Adrenal gland (tissue), 12 donors: ENCODE data around the gene TOX2. TPM values are rescaled to one million over a fixed set of nuclear protein-coding genes. Genes with fewer than 3 reads are reported as not detected.

Experiments used
- DNase-seq, 7 donors: peaks; one replicate each; pipeline ENCODE4 v3.0.0-alpha.2; 2019 to 2020
- H3K27ac ChIP-seq, 5 donors: fragments of 200-600 bp; sonication (generic) in 4 of 5; 1 replicate in 3 of 5; 2 replicates in 2 of 5; pipeline versions ENCODE4 v1.5.1 to v1.8.0; 2016 to 2020; ENCODE audit warnings: mild to moderate bottlenecking in 1 of 5
- H3K27me3 ChIP-seq: fragments of 200-600 bp; 2 replicates; pipeline ENCODE4 v1.8.0; 2021
- H3K36me3 ChIP-seq, 2 donors: fragments of 200-600 bp; replicated peaks in 1 of 2; 1 replicate in 1 of 2; 2 replicates in 1 of 2; pipeline versions ENCODE4 v1.5.1 to v1.8.0; 2018 to 2022
- H3K4me1 ChIP-seq, 2 donors: fragments of 200-600 bp; replicated peaks in 1 of 2; 1 replicate in 1 of 2; 2 replicates in 1 of 2; pipeline versions ENCODE4 v1.5.1 to v1.8.0; 2018 to 2021
- H3K4me3 ChIP-seq, 4 donors: fragments of 200-600 bp; sonication (generic) in 3 of 4; one replicate each; pipeline ENCODE4 v1.5.1; 2016 to 2018
- H3K9me3 ChIP-seq, 3 donors: fragments of 200-600 bp; sonication (generic) in 1 of 3; replicated peaks in 1 of 3; 1 replicate in 2 of 3; 2 replicates in 1 of 3; pipeline versions ENCODE4 v1.5.1 to v1.8.0; 2016 to 2021
- POLR2A ChIP-seq, 2 donors: fragments of 450-650 bp; IDR thresholded peaks; one replicate each; pipeline ENCODE4 v1.6.1; 2017; ENCODE audit warnings: antibody characterized with exemption in 2 of 2, mild to moderate bottlenecking in 2 of 2, moderate library complexity in 1 of 2
- WGBS, 4 donors: extraction: QIAGEN DNeasy Blood & Tissue Kit in 2 of 4; methylation state at CpG; one replicate each; pipeline versions ENCODE4 v1.1.5 to v1.1.7; 2013 to 2017; 5-methylcytosine and 5-hydroxymethylcytosine counted together
- intact Hi-C, 2 donors: fragments of 100-400 bp; cut with DNase I; formaldehyde crosslinking; loops; one replicate each; pipeline versions ENCODE4 v1.14.1 to v1.15.0; 2022 to 2023
- polyA plus RNA-seq, 3 donors: library from polyadenylated mRNA; stranded (reverse); fragments of 200-250 nt in 2 of 3; fragments of 350-450 nt in 1 of 3; fragmentation: Illumina TruSeq in 1 of 3; extraction: RNeasy Lipid Tissue Mini Kit (QIAGEN cat#74804) in 1 of 3; gene quantifications; one replicate each; pipeline ENCODE4 v1.2.3, GENCODE V29; 2013 to 2014
- total RNA-seq, 9 donors: library from RNA; depleted of rRNA in 4 of 9; stranded (reverse); fragments of >200 nt in 4 of 9; fragments of 120-200 nt in 1 of 9; fragmentation: NEBNext Ultra II Directional in 1 of 9; extraction: Animal tissue kit (Norgen Biotek cat#: 25700) in 1 of 9; gene quantifications; one replicate each; pipeline versions ENCODE4 v1.1.0 to v1.2.4, GENCODE V29; 2013 to 2023
- TF ChIP-seq, protein P1 (sequence below), 6 experiments: fragments of 450-650 bp in 4 of 6; fragments of 200-600 bp in 2 of 6; sonication (generic) in 1 of 6; IDR thresholded peaks; 1 replicate in 5 of 6; 2 replicates in 1 of 6; pipeline versions ENCODE4 v1.5.1 to v1.8.0; 2016 to 2021; ENCODE audit warnings: antibody characterized with exemption in 6 of 6, mild to moderate bottlenecking in 2 of 6, moderate library complexity in 1 of 6
- donor health status: healthy with polysubstance abuse.
- donor health status: Bipolar disorder and iron deficiency.
- donor health status: DM: yes; HTN: yes; CAD: no.
- donor health status: DM: no; HTN: no; CAD: no.
- donor health status: DM: no; HTN: no; CAD: no.
- donor health status: DM: yes; HTN: yes; CAD: no.

The TOX2 gene
- total and polyA plus RNA-seq, 12 donors, result 0.33 to 7.6 (median 2.8) TPM

DNA sequence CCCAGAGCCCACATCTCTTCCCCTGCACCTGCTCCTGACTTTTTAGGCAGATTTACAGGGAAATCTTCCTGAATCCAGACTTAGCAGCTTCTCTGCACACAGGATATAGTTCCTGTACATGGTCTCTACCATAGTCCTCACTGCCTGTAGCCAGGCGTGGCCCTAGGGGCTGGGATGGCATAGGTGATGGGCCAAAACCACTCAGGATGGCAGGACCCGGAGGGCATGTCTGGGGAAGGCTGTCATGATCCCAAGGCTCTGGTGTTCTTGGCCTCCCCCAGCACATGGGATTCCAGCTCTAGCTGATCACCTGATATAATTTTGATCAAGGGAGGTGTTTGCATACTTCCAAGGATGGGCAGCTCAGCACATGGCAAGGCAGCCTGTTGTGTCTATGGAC is 58.0 kb downstream of the TOX2 start:
- no peaks in the 10 kb centered on the region for H3K36me3 ChIP-seq
- H3K4me1 ChIP-seq, result peaks cover 0 to 10% of the 10 kb centered on the region in 2 donors
- H3K27me3 ChIP-seq, result no peaks in the 10 kb centered on the region
- TF ChIP-seq POLR2A (IDR thresholded peaks at IDR 0.05), result no peak
- TF ChIP-seq, protein P1, sequence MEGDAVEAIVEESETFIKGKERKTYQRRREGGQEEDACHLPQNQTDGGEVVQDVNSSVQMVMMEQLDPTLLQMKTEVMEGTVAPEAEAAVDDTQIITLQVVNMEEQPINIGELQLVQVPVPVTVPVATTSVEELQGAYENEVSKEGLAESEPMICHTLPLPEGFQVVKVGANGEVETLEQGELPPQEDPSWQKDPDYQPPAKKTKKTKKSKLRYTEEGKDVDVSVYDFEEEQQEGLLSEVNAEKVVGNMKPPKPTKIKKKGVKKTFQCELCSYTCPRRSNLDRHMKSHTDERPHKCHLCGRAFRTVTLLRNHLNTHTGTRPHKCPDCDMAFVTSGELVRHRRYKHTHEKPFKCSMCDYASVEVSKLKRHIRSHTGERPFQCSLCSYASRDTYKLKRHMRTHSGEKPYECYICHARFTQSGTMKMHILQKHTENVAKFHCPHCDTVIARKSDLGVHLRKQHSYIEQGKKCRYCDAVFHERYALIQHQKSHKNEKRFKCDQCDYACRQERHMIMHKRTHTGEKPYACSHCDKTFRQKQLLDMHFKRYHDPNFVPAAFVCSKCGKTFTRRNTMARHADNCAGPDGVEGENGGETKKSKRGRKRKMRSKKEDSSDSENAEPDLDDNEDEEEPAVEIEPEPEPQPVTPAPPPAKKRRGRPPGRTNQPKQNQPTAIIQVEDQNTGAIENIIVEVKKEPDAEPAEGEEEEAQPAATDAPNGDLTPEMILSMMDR (IDR thresholded peaks at IDR 0.05), result no peak
- H3K9me3 ChIP-seq, result no peaks in the 10 kb centered on the region
- peak in 1 of 7 donors; percentile 31 for DNase-seq
- H3K4me3 ChIP-seq, result no peak overlapping the region
- H3K27ac ChIP-seq, result no peak overlapping the region
- 86 to 100% (median 95%) methylated on average over 1 to 2 of the region's 2 CpGs for WGBS, 4 donors
- intact Hi-C loops, result no loop called here

DNA sequence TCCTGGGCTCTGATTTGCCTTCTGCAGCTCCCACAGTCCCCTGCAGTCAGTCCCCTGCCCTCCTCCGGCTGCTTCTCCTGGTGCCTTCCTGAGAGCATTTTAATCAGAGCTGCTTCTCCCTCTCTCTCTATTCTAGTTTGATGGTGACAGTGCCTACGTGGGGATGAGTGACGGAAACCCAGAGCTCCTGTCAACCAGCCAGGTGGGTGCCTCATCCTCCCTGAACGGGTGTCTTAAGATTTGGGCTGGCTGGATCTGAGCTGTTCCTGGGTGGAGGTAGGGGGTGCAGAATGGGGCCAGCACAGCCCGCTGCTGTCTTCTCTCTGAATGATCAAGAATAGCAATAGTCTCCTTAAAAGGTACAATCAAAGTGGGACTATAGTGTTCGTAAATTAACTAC is 58.6 kb downstream of the TOX2 start:
- WGBS, 4 donors, result 83 to 90% (median 90%) methylated on average over 6 of the region's 6 CpGs
- intact Hi-C loops, result no loop called here
- no peak overlapping the region for H3K27ac ChIP-seq
- no peaks in the 10 kb centered on the region for H3K27me3 ChIP-seq
- H3K36me3 ChIP-seq, result no peaks in the 10 kb centered on the region
- H3K4me3 ChIP-seq, result no peak overlapping the region
- no peaks in the 10 kb centered on the region for H3K9me3 ChIP-seq
- TF ChIP-seq, protein P1 (IDR thresholded peaks at IDR 0.05), result no peak
- H3K4me1 ChIP-seq, result peaks cover 0 to 10% of the 10 kb centered on the region in 2 donors
- no peak for DNase-seq

DNA sequence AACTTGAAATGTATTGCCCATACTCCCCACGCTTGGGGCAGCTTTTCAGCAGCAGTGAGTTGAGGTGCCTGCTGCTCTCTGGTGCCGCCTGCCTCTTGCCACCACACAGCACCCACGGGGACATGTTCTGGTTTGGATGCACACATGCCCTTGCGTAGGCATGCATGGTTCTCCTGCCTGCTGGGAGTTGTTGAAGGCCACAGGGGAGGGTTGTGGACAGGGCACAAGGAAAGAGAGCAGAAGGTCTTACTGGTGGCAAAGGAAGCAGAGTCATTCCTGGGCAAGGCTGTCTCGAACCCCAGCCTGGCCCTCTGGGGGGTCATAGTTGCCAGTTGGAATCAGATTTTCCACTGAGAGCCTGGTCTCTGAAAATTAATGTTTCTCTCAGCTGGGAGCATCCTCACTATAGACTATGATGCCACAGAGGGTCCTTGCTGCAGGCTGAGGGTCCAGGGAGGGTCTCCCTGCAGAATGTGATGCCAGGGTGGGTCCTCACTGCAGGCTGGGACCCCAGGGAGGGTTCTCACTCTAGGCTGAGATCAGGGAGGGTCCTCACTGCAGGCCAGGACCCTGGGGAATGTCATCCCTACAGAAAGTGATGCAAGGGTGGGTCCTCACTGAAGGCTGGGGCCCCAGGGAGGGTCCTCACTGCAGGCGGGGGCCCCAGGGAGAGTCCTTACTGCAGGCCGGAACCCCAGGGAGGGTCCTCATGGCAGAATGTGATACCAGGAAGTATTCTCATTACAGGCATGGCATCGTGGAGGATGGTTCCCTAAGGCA is 59.2 kb downstream of the TOX2 start:
- H3K4me3 ChIP-seq, result no peak overlapping the region
- peaks cover 0 to 10% of the 10 kb centered on the region in 2 donors for H3K4me1 ChIP-seq
- intact Hi-C loops, result no loop called here
- H3K27ac ChIP-seq, result no peak overlapping the region
- DNase-seq, result peak in 1 of 7 donors; percentile 24
- 87 to 95% (median 92%) methylated on average over 6 to 8 of the region's 8 CpGs for WGBS, 4 donors
- H3K9me3 ChIP-seq, result no peaks in the 10 kb centered on the region
- no peaks in the 10 kb centered on the region for H3K27me3 ChIP-seq
- TF ChIP-seq, protein P1 (IDR thresholded peaks at IDR 0.05), result no peak
- no peaks in the 10 kb centered on the region for H3K36me3 ChIP-seq

DNA sequence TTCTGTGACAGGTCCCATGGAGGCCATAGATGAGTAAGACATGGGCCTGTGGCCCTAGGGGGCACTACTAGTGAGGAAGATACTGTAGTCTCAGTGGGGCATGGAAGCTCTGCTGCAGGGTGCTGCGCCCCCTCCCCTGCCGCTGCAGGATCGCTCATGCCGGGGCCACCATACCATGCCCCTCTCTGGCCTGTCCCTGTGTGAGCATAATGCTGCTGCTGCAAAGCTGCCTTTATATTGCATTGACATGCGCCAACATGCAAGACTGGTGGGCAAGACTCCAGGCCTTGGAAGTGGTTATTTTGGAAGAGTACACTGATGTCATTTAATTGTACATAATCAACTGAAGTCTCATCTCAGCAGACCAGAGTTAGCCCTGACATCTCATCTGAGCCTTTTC is 60.0 kb downstream of the TOX2 start:
- Histone ChIP-seq H3K4me1 (peaks cover 0 to 10% of the 10 kb centered on the region in 2 donors), H3K27ac (peak overlapping the region in 1 of 5 donors; percentile 8), H3K27me3 (no peaks in the 10 kb centered on the region), H3K4me3 (no peak overlapping the region), H3K36me3 (no peaks in the 10 kb centered on the region), H3K9me3 (no peaks in the 10 kb centered on the region)
- whole genome bisulfite sequencing, 4 donors, result 77 to 100% (median 98%) methylated on average over 1 to 5 of the region's 5 CpGs
- DNase-seq, result no peak
- TF ChIP-seq, protein P1 (IDR thresholded peaks at IDR 0.05), result no peak
- TF ChIP-seq POLR2A (IDR thresholded peaks at IDR 0.05), result no peak
- intact Hi-C loops, result no loop called here
